ENCODE results near the gene KCNJ12.

DNA sequence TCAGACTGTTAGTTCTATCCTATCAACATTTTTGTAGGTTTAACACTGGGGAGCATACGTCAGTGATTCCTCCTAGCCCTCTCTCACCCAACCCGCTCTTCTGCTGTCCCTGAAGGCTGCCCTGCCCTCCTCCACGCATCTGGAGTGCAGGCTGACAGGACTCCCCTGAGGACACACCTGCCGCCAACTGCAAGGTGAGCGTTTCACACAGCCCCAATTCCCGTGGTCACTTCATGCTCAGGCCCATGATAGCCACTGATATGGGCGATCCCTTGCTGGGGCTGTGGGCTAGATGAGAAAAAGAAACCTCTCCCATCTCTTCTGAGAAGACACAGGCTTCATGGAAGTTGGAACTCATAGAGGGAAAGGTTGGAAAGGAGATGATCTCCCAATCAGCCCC lies 91.0 kb downstream of the KCNJ12 start:
- no peak for TF ChIP-seq POLR2A (IDR thresholded peaks at IDR 0.05)
- TF ChIP-seq, protein P1, sequence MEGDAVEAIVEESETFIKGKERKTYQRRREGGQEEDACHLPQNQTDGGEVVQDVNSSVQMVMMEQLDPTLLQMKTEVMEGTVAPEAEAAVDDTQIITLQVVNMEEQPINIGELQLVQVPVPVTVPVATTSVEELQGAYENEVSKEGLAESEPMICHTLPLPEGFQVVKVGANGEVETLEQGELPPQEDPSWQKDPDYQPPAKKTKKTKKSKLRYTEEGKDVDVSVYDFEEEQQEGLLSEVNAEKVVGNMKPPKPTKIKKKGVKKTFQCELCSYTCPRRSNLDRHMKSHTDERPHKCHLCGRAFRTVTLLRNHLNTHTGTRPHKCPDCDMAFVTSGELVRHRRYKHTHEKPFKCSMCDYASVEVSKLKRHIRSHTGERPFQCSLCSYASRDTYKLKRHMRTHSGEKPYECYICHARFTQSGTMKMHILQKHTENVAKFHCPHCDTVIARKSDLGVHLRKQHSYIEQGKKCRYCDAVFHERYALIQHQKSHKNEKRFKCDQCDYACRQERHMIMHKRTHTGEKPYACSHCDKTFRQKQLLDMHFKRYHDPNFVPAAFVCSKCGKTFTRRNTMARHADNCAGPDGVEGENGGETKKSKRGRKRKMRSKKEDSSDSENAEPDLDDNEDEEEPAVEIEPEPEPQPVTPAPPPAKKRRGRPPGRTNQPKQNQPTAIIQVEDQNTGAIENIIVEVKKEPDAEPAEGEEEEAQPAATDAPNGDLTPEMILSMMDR (IDR thresholded peaks at IDR 0.05 in 4 of 5, conservative IDR thresholded peaks at IDR 0.05 in 1 of 5): no peak

Measured in gastrocnemius medialis (tissue), 4 donors.